Thoracic aorta (tissue), 2 donors: ENCODE measurements around the gene ASB10. TPM values are rescaled to one million over a fixed set of nuclear protein-coding genes. Genes with fewer than 3 reads are reported as not detected.

Experiments used
- ATAC-seq: fragments of 150-250 bp; one replicate; pipeline ENCODE4 v1.8.0; 2017; ENCODE audit warnings: low read depth; ENCODE audit not compliant: insufficient number of reproducible peaks, low FRiP score
- DNase-seq: peaks from one replicate; pipeline ENCODE4 v3.0.0-alpha.2; 2020; ENCODE audit warnings: low spot score
- H3K27ac ChIP-seq, 2 donors: fragments of 200-600 bp; sonication (generic); 1 replicate in 1 of 2; 2 replicates in 1 of 2; pipeline ENCODE4 v1.5.1; 2016; ENCODE audit warnings: mild to moderate bottlenecking in 2 of 2, moderate library complexity in 2 of 2
- H3K27me3 ChIP-seq: fragments of 200-600 bp; sonication (generic); replicated peaks from 2 replicates; pipeline ENCODE4 v1.6.0; 2016; ENCODE audit warnings: mild to moderate bottlenecking; ENCODE audit not compliant: insufficient read depth
- H3K36me3 ChIP-seq: fragments of 200-600 bp; sonication (generic); one replicate; pipeline ENCODE4 v1.5.1; 2016
- H3K4me1 ChIP-seq, 2 donors: fragments of 200-600 bp; sonication (generic); 1 replicate in 1 of 2; 2 replicates in 1 of 2; pipeline versions ENCODE4 v1.5.1 to v1.6.0; 2016; ENCODE audit warnings: low read depth in 2 of 2, mild to moderate bottlenecking in 1 of 2; ENCODE audit not compliant: control insufficient read depth in 1 of 2
- H3K4me3 ChIP-seq: fragments of 200-600 bp; sonication (generic); 2 replicates; pipeline ENCODE4 v1.5.1; 2016; ENCODE audit warnings: mild to moderate bottlenecking
- H3K9me3 ChIP-seq: fragments of 200-600 bp; sonication (generic); 2 replicates; pipeline ENCODE4 v1.5.1; 2016
- CTCF ChIP-seq: fragments of 200-600 bp; sonication (generic); IDR thresholded peaks from one replicate; pipeline ENCODE4 v1.5.1; 2019; ENCODE audit warnings: antibody characterized with exemption
- total RNA-seq, 2 donors: library from RNA; depleted of rRNA; stranded (reverse); fragments of >200 nt; gene quantifications; one replicate each; pipeline versions ENCODE4 v1.1.0 to v1.2.3, GENCODE V29; 2016

The ASB10 gene
- total RNA-seq, 2 donors from 2014 or later = not detected

- H3K27ac ChIP-seq = no peak overlapping the region
- ATAC-seq (no peak), DNase-seq (no peak)
- no peaks in the 10 kb centered on the region for H3K27me3 ChIP-seq
- H3K4me1 ChIP-seq = no peaks in the 10 kb centered on the region
- no peaks in the 10 kb centered on the region for H3K36me3 ChIP-seq
- no peak for TF ChIP-seq CTCF
- no peaks in the 10 kb centered on the region for H3K9me3 ChIP-seq
- H3K4me3 ChIP-seq = no peak overlapping the region
Observed at GRCh38 chr7:151157645-151158329, 29.3 kb downstream of the ASB10 start.

- H3K27ac ChIP-seq = no peak overlapping the region
- no peaks in the 10 kb centered on the region for H3K27me3 ChIP-seq
- no peaks in the 10 kb centered on the region for H3K4me1 ChIP-seq
- H3K36me3 ChIP-seq = no peaks in the 10 kb centered on the region
- DNase-seq = no peak
- no peak overlapping the region for H3K4me3 ChIP-seq
- no peak for TF ChIP-seq CTCF
- ATAC-seq = no peak
- no peaks in the 10 kb centered on the region for H3K9me3 ChIP-seq
Observed at GRCh38 chr7:151152643-151153513, 34.2 kb downstream of the ASB10 start.

DNA sequence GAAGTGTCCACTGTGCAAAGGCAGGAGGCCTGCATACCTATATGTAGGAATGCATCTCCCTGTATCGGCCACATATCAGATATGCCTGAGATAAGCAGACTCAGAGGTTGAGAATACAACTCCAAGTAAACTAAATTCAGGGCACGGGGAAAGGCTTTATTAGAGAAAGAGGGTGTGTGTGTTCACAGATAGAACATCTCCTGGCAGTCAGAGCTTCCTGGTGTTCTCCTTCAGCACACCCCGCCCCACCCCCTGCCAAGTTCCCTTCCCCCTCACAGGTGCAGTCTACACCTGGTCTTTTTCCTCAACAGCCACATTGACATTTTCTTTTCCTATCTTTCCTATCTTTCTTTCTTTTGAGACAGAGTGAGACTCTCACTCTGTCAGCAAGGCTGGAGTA lies 36.7 kb downstream of the ASB10 start:
- Histone ChIP-seq H3K27me3 (no peaks in the 10 kb centered on the region), H3K4me3 (no peak overlapping the region), H3K36me3 (no peaks in the 10 kb centered on the region), H3K4me1 (no peaks in the 10 kb centered on the region), H3K27ac (no peak overlapping the region), H3K9me3 (no peaks in the 10 kb centered on the region)
- DNase-seq = no peak
- no peak for ATAC-seq
- no peak for TF ChIP-seq CTCF

DNA sequence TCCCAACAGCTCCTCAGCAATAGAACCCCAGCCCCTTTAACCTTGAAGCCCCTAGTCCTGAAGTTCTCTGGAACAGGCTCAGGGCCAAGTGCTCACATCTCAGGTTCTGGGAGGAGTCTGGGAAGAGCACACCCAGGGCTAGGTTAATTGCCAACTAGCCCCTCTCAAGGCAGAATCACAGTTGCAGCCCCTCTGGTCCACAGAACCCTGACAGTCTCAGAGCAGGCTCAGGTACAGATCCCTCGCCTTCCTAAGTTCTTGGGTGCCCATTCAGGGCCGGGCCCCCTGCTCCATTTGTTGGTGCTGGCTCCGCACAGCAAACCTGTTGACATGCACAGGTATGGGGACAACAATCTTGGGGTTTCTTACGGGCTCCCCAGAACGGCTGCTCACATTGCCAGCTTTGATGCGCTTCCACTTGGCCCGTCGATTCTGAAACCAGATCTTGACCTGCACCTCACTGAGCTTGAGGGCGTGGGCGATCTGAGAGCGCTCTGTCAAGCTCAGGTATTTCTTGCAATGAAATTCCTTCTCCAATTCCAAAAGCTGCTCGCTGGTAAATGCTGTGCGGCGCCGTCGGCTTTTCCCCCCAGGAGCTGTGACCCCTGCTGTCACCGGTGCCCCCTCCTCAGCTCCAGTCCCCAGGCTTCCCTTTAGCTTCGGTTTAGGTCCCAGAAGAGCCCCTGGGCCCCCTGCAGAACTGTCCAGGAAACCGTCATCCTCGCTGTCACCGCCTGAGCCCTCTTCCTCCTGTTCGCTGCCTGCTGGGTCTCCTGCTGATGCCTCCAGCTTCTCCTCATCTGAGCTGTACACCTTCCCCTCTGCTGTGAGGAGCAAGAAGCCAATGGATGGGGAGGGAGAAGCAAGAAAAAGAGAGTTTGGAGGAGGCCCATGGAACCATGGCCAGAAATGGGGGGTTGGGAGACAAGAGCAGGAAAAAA lies 38.5 kb downstream of the ASB10 start:
- no peak for ATAC-seq
- Histone ChIP-seq H3K36me3 (peaks cover 6% of the 10 kb centered on the region), H3K4me3 (no peak overlapping the region), H3K4me1 (no peaks in the 10 kb centered on the region), H3K27me3 (no peaks in the 10 kb centered on the region), H3K27ac (no peak overlapping the region), H3K9me3 (no peaks in the 10 kb centered on the region)
- no peak for DNase-seq
- no peak for TF ChIP-seq CTCF
